GM18951 (cell line): Measurements from ENCODE around the gene ZNF391.
"Not testable (repeated sequence)": the region's sequence is repeated elsewhere in the genome, so short reads cannot be mapped to it uniquely, and the experiment has no call there.

Source experiments
- POLR2A ChIP-seq: IDR thresholded peaks from 4 replicates; pipeline ENCODE4 v1.6.1; 2011; ENCODE audit warnings: mild to moderate bottlenecking; ENCODE audit not compliant: insufficient read length, insufficient read depth; ENCODE audit errors: extremely low read depth
- in situ Hi-C: fragments of 300-500 bp; cut with MboI; formaldehyde crosslinking; loops from one replicate; pipeline ENCODE4 v1.12.0; 2022; ENCODE audit warnings: low sequenced_read_pairs, mixed read lengths, inconsistent platforms; ENCODE audit not compliant: unreplicated experiment

The ZNF391 gene

GRCh38 chr6:27388293-27389197 is at the start of gene ZNF391:
ZNF391 (plus strand) TSS chr6:27388759; CDS start chr6:27400371, 11,612 bp downstream.
- in situ Hi-C loops = no loop called here
- TF ChIP-seq POLR2A = peak; percentile 82

- in situ Hi-C loops = no loop called here
- no peak for TF ChIP-seq POLR2A
Observed at GRCh38 chr6:27352850-27353249, 35.7 kb upstream of the ZNF391 start.

GRCh38 chr6:27358786-27359185 is 29.8 kb upstream of the ZNF391 start:
- in situ Hi-C loops = no loop called here
- TF ChIP-seq POLR2A = no peak

- no peak for TF ChIP-seq POLR2A
- in situ Hi-C loops = no loop called here
Observed at GRCh38 chr6:27359231-27359630, 29.3 kb upstream of the ZNF391 start.

GRCh38 chr6:27368202-27368601 is 20.4 kb upstream of the ZNF391 start:
- no peak for TF ChIP-seq POLR2A
- in situ Hi-C loops = no loop called here

GRCh38 chr6:27370391-27370790 is 18.2 kb upstream of the ZNF391 start:
- in situ Hi-C loops = no loop called here
- TF ChIP-seq POLR2A = no peak

- no peak for TF ChIP-seq POLR2A
- in situ Hi-C loops = no loop called here
Observed at GRCh38 chr6:27374824-27375612, 13.5 kb upstream of the ZNF391 start.

- in situ Hi-C loops = no loop called here
- TF ChIP-seq POLR2A = no peak
Observed at GRCh38 chr6:27375613-27376079, 12.9 kb upstream of the ZNF391 start.

GRCh38 chr6:27378406-27378805 is 10.2 kb upstream of the ZNF391 start:
- in situ Hi-C loops = not testable (repeated sequence)

GRCh38 chr6:27381001-27381400 is 7.6 kb upstream of the ZNF391 start:
- in situ Hi-C loops = not testable (repeated sequence)

GRCh38 chr6:27383011-27383410 is 5.5 kb upstream of the ZNF391 start:
- in situ Hi-C loops = no loop called here
- TF ChIP-seq POLR2A = no peak

GRCh38 chr6:27383481-27383880 is 5.1 kb upstream of the ZNF391 start:
- in situ Hi-C loops = no loop called here
- TF ChIP-seq POLR2A = no peak

GRCh38 chr6:27392623-27393022 is 4.1 kb downstream of the ZNF391 start:
- no peak for TF ChIP-seq POLR2A
- in situ Hi-C loops = no loop called here

GRCh38 chr6:27394073-27394472 is 5.5 kb downstream of the ZNF391 start:
- in situ Hi-C loops = no loop called here
- no peak for TF ChIP-seq POLR2A
